Gastroesophageal sphincter (tissue), 3 donors: ENCODE data around the gene USP50.

ENCODE experiments used
- EP300 ChIP-seq: sonication (generic); formaldehyde crosslinking; IDR thresholded peaks from one replicate; pipeline ENCODE4 v1.6.1; 2017; ENCODE audit warnings: antibody characterized with exemption, mild to moderate bottlenecking
- POLR2A ChIP-seq, 2 donors: fragments of 450-650 bp; IDR thresholded peaks; one replicate each; pipeline ENCODE4 v1.6.1; 2017; ENCODE audit warnings: antibody characterized with exemption in 2 of 2, mild to moderate bottlenecking in 2 of 2, moderate library complexity in 1 of 2
- TF ChIP-seq, protein P1 (sequence below), 4 experiments: fragments of 200-600 bp in 2 of 4; fragments of 450-650 bp in 2 of 4; sonication (generic) in 1 of 4; IDR thresholded peaks; one replicate each; pipeline ENCODE4 v1.5.1; 2017 to 2019; ENCODE audit warnings: antibody characterized with exemption in 4 of 4, mild to moderate bottlenecking in 2 of 4, moderate library complexity in 2 of 4

DNA sequence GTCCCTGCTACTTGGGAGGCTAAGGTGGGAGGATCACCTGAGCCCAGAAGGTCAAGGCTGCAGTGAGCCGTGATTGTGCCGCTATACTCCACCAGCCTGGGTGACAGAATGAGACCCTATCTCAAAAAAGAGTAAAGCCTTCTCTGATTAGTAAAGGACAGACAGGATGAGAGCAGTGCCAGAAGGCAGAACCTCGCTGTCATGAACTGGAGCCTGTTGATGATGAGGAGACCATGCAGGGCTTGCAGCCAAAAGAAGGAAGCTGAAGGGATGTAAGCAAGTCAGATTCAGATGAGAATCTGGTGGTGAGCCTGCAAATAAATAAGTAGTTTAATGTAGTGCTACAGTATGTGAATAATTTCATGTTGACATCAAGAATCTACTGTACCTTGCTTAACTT, 52.8 kb downstream of the USP50 start:
- TF ChIP-seq, protein P1, sequence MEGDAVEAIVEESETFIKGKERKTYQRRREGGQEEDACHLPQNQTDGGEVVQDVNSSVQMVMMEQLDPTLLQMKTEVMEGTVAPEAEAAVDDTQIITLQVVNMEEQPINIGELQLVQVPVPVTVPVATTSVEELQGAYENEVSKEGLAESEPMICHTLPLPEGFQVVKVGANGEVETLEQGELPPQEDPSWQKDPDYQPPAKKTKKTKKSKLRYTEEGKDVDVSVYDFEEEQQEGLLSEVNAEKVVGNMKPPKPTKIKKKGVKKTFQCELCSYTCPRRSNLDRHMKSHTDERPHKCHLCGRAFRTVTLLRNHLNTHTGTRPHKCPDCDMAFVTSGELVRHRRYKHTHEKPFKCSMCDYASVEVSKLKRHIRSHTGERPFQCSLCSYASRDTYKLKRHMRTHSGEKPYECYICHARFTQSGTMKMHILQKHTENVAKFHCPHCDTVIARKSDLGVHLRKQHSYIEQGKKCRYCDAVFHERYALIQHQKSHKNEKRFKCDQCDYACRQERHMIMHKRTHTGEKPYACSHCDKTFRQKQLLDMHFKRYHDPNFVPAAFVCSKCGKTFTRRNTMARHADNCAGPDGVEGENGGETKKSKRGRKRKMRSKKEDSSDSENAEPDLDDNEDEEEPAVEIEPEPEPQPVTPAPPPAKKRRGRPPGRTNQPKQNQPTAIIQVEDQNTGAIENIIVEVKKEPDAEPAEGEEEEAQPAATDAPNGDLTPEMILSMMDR (IDR thresholded peaks at IDR 0.05), result no peak
- TF ChIP-seq POLR2A (IDR thresholded peaks at IDR 0.05) (no peak), EP300 (no peak)
